GM12878 (cell line): Measurements from ENCODE around the gene PRRG1. TPM values are rescaled to one million over a fixed set of nuclear protein-coding genes. Genes with fewer than 3 reads are reported as not detected.

Experiments used
- ATAC-seq: fragments of 200-7000 bp; cut with Tn5 transposase; 3 replicates; pipeline ENCODE4 v1.9.1; 2020; ENCODE audit warnings: mild to moderate bottlenecking, moderate library complexity
- BruUV-seq: library from RNA; stranded (reverse); fragments of 400-500 nt; replicated peaks from 2 replicates; lab custom pipeline; 2021; lab: Mats Ljungman, UMichigan
- CTCF ChIA-PET: fragments of 300-600 bp; sonication (Branson Sonifier 250); formaldehyde crosslinking; extraction: SDS; loops from one replicate; lab custom pipeline; 2021; ENCODE audit warnings: inconsistent platforms; lab: Yijun Ruan, JAX
- POLR2A ChIA-PET: fragments of 350-600 bp; formaldehyde crosslinking; extraction: SDS; loops from one replicate; lab custom pipeline; 2021; ENCODE audit warnings: inconsistent platforms; lab: Charles Lee
- RAD21 ChIA-PET: fragments of 300-600 bp; sonication (Branson Sonifier 250); formaldehyde crosslinking; loops from one replicate; lab custom pipeline; 2023; ENCODE audit warnings: antibody characterized with exemption; ENCODE audit not compliant: unreplicated experiment; lab: Charles Lee
- SMC1A ChIA-PET: fragments of 300-600 bp; sonication (Branson Sonifier 250); formaldehyde crosslinking; loops from one replicate; lab custom pipeline; 2023; ENCODE audit not compliant: unreplicated experiment, uncharacterized antibody; lab: Charles Lee
- DNase-seq: peaks from one replicate; pipeline ENCODE4 v3.0.0-alpha.2; 2011; ENCODE audit warnings: low read depth, low spot score
- FAIRE-seq: peaks from 3 replicates; lab custom pipeline; 2011; peaks lifted over from hg19 to GRCh38; lab: Jason Lieb, UNC
- H2AFZ ChIP-seq: 2 replicates; pipeline ENCODE4 v1.6.0; 2011; ENCODE audit warnings: low read depth, low read length, control low read depth; ENCODE audit not compliant: control insufficient read depth
- H3K27ac ChIP-seq: 2 replicates; pipeline ENCODE4 v1.5.1; 2011; ENCODE audit warnings: control low read depth; ENCODE audit not compliant: control insufficient read depth, insufficient read depth
- H3K27me3 ChIP-seq, 2 experiments: replicated peaks in 1 of 2; 2 replicates each; pipeline versions ENCODE4 v1.6.0 to v1.6.1; 2011; ENCODE audit warnings: low read length in 1 of 2; ENCODE audit not compliant: control insufficient read depth in 2 of 2, insufficient read depth in 2 of 2
- H3K36me3 ChIP-seq, 2 experiments: 2 replicates each; pipeline ENCODE4 v1.5.1; 2011; ENCODE audit warnings: low read length in 1 of 2; ENCODE audit not compliant: control insufficient read depth in 2 of 2, insufficient read depth in 2 of 2
- H3K4me1 ChIP-seq: 2 replicates; pipeline ENCODE4 v1.6.1; 2011; ENCODE audit warnings: mild to moderate bottlenecking, low read length, moderate library complexity, mixed read lengths; ENCODE audit not compliant: control insufficient read depth, insufficient read depth
- H3K4me2 ChIP-seq: 2 replicates; pipeline ENCODE4 v1.6.0; 2011; ENCODE audit warnings: control low read depth; ENCODE audit not compliant: control insufficient read depth, insufficient read depth
- H3K4me3 ChIP-seq: fragments of 200-600 bp; sonication (generic); 2 replicates; pipeline ENCODE4 v1.5.1; 2016
- H3K79me2 ChIP-seq: 2 replicates; pipeline ENCODE4 v1.6.0; 2011; ENCODE audit warnings: low read length; ENCODE audit not compliant: control insufficient read depth, insufficient read depth
- H3K9ac ChIP-seq: 2 replicates; pipeline ENCODE4 v1.8.0; 2011; ENCODE audit warnings: low read length, control low read depth, mixed read lengths; ENCODE audit not compliant: control insufficient read depth, insufficient read depth
- H3K9me3 ChIP-seq: replicated peaks from 3 replicates; pipeline ENCODE4 v1.5.1; 2011; ENCODE audit warnings: mild to moderate bottlenecking, low read length; ENCODE audit not compliant: control insufficient read depth, insufficient read depth
- H4K20me1 ChIP-seq: 2 replicates; pipeline ENCODE4 v1.6.0; 2011; ENCODE audit not compliant: control insufficient read depth, insufficient read depth
- BCLAF1 ChIP-seq: fragments of 450-650 bp; IDR thresholded peaks from 2 replicates; pipeline ENCODE4 v1.6.1; 2017; ENCODE audit warnings: antibody characterized with exemption, mild to moderate bottlenecking, moderate library complexity
- CHD1 ChIP-seq: IDR thresholded peaks from 2 replicates; pipeline ENCODE4 v1.6.1; 2012; ENCODE audit warnings: low read depth, low read length, improper control_type of control experiment
- GABPA ChIP-seq: IDR thresholded peaks from 2 replicates; pipeline ENCODE4 v1.6.1; 2014; ENCODE audit warnings: antibody characterized with exemption, low read depth, mild to moderate bottlenecking, inconsistent platforms
- JUNB ChIP-seq: IDR thresholded peaks from 2 replicates; pipeline ENCODE4 v1.6.1; 2016; ENCODE audit warnings: antibody characterized with exemption, mild to moderate bottlenecking
- NR2F1 ChIP-seq: fragments of 450-650 bp; conservative IDR thresholded peaks from 2 replicates; pipeline ENCODE4 v1.6.1; 2017; ENCODE audit warnings: mild to moderate bottlenecking
- PAX5 ChIP-seq: IDR thresholded peaks from 2 replicates; pipeline ENCODE4 v1.6.1; 2011; ENCODE audit warnings: low read depth, low read length, borderline replicate concordance
- PML ChIP-seq: IDR thresholded peaks from 2 replicates; pipeline ENCODE4 v1.6.1; 2012; ENCODE audit warnings: low read length, inconsistent platforms
- RBBP5 ChIP-seq: fragments of 200-600 bp; sonication (generic); conservative IDR thresholded peaks from 2 replicates; pipeline ENCODE4 v1.6.1; 2016
- SP1 ChIP-seq: IDR thresholded peaks from one replicate; pipeline ENCODE4 v1.6.1; 2011; ENCODE audit warnings: low read depth, low read length
- SRF ChIP-seq, 2 experiments: IDR thresholded peaks; 2 replicates each; pipeline ENCODE4 v1.6.1; 2011; ENCODE audit warnings: low read depth in 2 of 2, low read length in 2 of 2, mild to moderate bottlenecking in 1 of 2, moderate library complexity in 1 of 2
- TCF3 ChIP-seq: IDR thresholded peaks from 2 replicates; pipeline ENCODE4 v1.6.1; 2012; ENCODE audit warnings: low read depth, mild to moderate bottlenecking, low read length, borderline replicate concordance; ENCODE audit not compliant: insufficient read depth
- ZZZ3 ChIP-seq: IDR thresholded peaks from 2 replicates; pipeline ENCODE4 v1.6.1; 2011; ENCODE audit warnings: low read depth; ENCODE audit not compliant: control insufficient read depth, insufficient read length
- WGBS: methylation state at CpG from one replicate; pipeline ENCODE4 v1.1.6; 2016; ENCODE audit warnings: low lambda C conversion rate; ENCODE audit not compliant: insufficient replicate concordance, insufficient coverage; ENCODE audit errors: missing lambda C conversion rate; 5-methylcytosine and 5-hydroxymethylcytosine counted together
- in situ Hi-C: fragments of 300-500 bp; cut with MboI; formaldehyde crosslinking; loops from 9 replicates; pipeline ENCODE4 v1.14.3; 2018; ENCODE audit warnings: mixed read lengths
- intact Hi-C: fragments of 100-400 bp; cut with micrococcal nuclease; formaldehyde crosslinking; loops from one replicate; pipeline ENCODE4 v1.14.2; 2022; ENCODE audit not compliant: unreplicated experiment
- polyA plus RNA-seq, 11 experiments: library from polyadenylated mRNA; depleted of rRNA in 4 of 11; unstranded in 6 of 11; stranded (reverse) in 5 of 11; fragments of >200 nt; fragmentation: Nextera tagmentation in 4 of 11; fragmentation: Illumina TruSeq in 1 of 11; extraction: Ambion mirVana in 4 of 11; extraction: Trizol in 1 of 11; gene quantifications; 1 replicate in 1 of 11; 2 replicates in 10 of 11; pipeline versions ENCODE4 v1.2.1 to v1.2.3, GENCODE V29; 2011 to 2016; ENCODE audit warnings: inconsistent platforms in 2 of 11, missing spikeins in 2 of 11, low read depth in 1 of 11
- total RNA-seq, 4 experiments: library from RNA; depleted of rRNA in 3 of 4; stranded (reverse); fragments of >200 nt in 3 of 4; fragmentation: Illumina TruSeq in 1 of 4; extraction: Trizol in 1 of 4; gene quantifications; 2 replicates each; pipeline versions ENCODE4 v1.2.1 to v1.2.3, GENCODE V29; 2013 to 2021
- TF ChIP-seq, protein P1 (sequence below): IDR thresholded peaks from 2 replicates; pipeline ENCODE4 v1.6.1; 2011; ENCODE audit warnings: low read depth, mild to moderate bottlenecking, low read length, moderate library complexity, borderline replicate concordance; ENCODE audit errors: extremely low read depth
- TF ChIP-seq, protein P2 (sequence below): fragments of 450-650 bp; formaldehyde crosslinking; IDR thresholded peaks from 2 replicates; pipeline ENCODE4 v1.4.0; 2020; ENCODE audit warnings: mild to moderate bottlenecking, moderate library complexity
- TF ChIP-seq, protein P3 (sequence below): fragments of 450-650 bp; IDR thresholded peaks from 2 replicates; pipeline ENCODE4 v1.6.1; 2016; ENCODE audit warnings: mild to moderate bottlenecking
- TF ChIP-seq, protein P4 (sequence below): IDR thresholded peaks from 2 replicates; pipeline ENCODE4 v1.6.1; 2011; ENCODE audit warnings: mild to moderate bottlenecking, low read depth, low read length, moderate library complexity; ENCODE audit not compliant: insufficient replicate concordance

The PRRG1 gene
- total and polyA plus RNA-seq, 10 of the 15 experiments (the other 5 are each of a cell fraction or from before 2014, with no cell fraction given) = not detected

DNA sequence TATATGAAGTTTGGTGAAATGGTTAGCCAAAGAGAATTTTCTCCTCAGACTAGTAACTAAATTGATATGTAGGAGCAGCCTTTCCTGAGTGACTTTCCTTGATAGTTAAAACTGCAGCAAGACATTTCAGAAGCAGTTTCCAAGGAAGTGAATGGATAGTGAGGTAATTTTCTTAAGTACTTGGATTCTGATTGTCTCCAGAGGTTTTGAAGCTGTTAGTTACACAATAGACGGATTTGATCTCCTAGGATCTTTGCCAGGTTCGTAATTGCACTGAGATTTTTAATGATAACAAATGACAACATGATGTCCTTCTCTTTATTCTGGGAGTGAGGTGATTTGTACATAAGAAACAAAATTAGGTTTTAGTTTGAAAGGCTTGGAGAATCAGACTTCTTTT lies 29.2 kb downstream of the PRRG1 start:
- RAD21 ChIA-PET = no interaction called here
- no TSS peak for BruUV-seq
- no peak for ATAC-seq
- WGBS = 3% methylated on average over 2 of the region's 2 CpGs
- no peak overlapping the region for H2AFZ ChIP-seq
- SMC1A ChIA-PET = no interaction called here
- no peak overlapping the region for H3K4me3 ChIP-seq
- DNase-seq = no peak
- H3K36me3 ChIP-seq = no peaks in the 10 kb centered on the region
- H3K27me3 ChIP-seq = no peaks in the 10 kb centered on the region
- intact Hi-C loops = no loop called here
- FAIRE-seq = no peak
- H3K9ac ChIP-seq = no peak overlapping the region
- CTCF ChIA-PET = no interaction called here
- H3K9me3 ChIP-seq = no peaks in the 10 kb centered on the region
- H4K20me1 ChIP-seq = no peaks in the 10 kb centered on the region
- H3K4me1 ChIP-seq = no peaks in the 10 kb centered on the region
- in situ Hi-C loops = no loop called here
- POLR2A ChIA-PET = no interaction called here
- H3K27ac ChIP-seq = no peak overlapping the region
- H3K4me2 ChIP-seq = no peak overlapping the region
- H3K79me2 ChIP-seq = no peaks in the 10 kb centered on the region
- TF ChIP-seq, protein P1, sequence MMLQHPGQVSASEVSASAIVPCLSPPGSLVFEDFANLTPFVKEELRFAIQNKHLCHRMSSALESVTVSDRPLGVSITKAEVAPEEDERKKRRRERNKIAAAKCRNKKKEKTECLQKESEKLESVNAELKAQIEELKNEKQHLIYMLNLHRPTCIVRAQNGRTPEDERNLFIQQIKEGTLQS = no peak
- TF ChIP-seq SP1 (no peak), PAX5 (no peak), TCF3 (no peak), ZZZ3 (no peak), RBBP5 (no peak), NR2F1 (no peak), CHD1 (no peak), SRF (IDR thresholded peaks at IDR 0.05; ENCODE audit: low read depth in 2 of 2, low read length in 2 of 2) (no peak), JUNB (no peak), GABPA (no peak), PML (no peak), BCLAF1 (no peak)
- TF ChIP-seq, protein P2, sequence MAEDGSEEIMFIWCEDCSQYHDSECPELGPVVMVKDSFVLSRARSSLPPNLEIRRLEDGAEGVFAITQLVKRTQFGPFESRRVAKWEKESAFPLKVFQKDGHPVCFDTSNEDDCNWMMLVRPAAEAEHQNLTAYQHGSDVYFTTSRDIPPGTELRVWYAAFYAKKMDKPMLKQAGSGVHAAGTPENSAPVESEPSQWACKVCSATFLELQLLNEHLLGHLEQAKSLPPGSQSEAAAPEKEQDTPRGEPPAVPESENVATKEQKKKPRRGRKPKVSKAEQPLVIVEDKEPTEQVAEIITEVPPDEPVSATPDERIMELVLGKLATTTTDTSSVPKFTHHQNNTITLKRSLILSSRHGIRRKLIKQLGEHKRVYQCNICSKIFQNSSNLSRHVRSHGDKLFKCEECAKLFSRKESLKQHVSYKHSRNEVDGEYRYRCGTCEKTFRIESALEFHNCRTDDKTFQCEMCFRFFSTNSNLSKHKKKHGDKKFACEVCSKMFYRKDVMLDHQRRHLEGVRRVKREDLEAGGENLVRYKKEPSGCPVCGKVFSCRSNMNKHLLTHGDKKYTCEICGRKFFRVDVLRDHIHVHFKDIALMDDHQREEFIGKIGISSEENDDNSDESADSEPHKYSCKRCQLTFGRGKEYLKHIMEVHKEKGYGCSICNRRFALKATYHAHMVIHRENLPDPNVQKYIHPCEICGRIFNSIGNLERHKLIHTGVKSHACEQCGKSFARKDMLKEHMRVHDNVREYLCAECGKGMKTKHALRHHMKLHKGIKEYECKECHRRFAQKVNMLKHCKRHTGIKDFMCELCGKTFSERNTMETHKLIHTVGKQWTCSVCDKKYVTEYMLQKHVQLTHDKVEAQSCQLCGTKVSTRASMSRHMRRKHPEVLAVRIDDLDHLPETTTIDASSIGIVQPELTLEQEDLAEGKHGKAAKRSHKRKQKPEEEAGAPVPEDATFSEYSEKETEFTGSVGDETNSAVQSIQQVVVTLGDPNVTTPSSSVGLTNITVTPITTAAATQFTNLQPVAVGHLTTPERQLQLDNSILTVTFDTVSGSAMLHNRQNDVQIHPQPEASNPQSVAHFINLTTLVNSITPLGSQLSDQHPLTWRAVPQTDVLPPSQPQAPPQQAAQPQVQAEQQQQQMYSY = no peak
- TF ChIP-seq, protein P3, sequence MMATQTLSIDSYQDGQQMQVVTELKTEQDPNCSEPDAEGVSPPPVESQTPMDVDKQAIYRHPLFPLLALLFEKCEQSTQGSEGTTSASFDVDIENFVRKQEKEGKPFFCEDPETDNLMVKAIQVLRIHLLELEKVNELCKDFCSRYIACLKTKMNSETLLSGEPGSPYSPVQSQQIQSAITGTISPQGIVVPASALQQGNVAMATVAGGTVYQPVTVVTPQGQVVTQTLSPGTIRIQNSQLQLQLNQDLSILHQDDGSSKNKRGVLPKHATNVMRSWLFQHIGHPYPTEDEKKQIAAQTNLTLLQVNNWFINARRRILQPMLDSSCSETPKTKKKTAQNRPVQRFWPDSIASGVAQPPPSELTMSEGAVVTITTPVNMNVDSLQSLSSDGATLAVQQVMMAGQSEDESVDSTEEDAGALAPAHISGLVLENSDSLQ = no peak
- TF ChIP-seq, protein P4, sequence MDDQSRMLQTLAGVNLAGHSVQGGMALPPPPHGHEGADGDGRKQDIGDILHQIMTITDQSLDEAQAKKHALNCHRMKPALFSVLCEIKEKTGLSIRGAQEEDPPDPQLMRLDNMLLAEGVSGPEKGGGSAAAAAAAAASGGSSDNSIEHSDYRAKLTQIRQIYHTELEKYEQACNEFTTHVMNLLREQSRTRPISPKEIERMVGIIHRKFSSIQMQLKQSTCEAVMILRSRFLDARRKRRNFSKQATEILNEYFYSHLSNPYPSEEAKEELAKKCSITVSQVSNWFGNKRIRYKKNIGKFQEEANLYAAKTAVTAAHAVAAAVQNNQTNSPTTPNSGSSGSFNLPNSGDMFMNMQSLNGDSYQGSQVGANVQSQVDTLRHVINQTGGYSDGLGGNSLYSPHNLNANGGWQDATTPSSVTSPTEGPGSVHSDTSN = no peak
